Keratinocyte (primary cell): ENCODE data around the gene HMGXB3. TPM values are rescaled to one million over a fixed set of nuclear protein-coding genes. Genes with fewer than 3 reads are reported as not detected.

ENCODE experiments used
- DNase-seq: peaks from one replicate; pipeline ENCODE4 v3.0.0-alpha.2; 2011; ENCODE audit warnings: low read depth, missing footprints, low spot score
- FAIRE-seq: peaks from 2 replicates; lab custom pipeline; 2011; peaks lifted over from hg19 to GRCh38; lab: Jason Lieb, UNC
- H2AFZ ChIP-seq: 2 replicates; pipeline ENCODE4 v1.6.0; 2012; ENCODE audit warnings: low read length, control low read depth, inconsistent platforms; ENCODE audit not compliant: control insufficient read depth
- H3K27ac ChIP-seq: 2 replicates; pipeline ENCODE4 v1.5.1; 2011; ENCODE audit warnings: low read length; ENCODE audit not compliant: control insufficient read depth, insufficient read depth
- H3K27me3 ChIP-seq: 3 replicates; pipeline ENCODE4 v1.6.0; 2011; ENCODE audit warnings: low read length; ENCODE audit not compliant: control insufficient read depth, insufficient read depth; ENCODE audit errors: extremely low read depth
- H3K36me3 ChIP-seq, 2 experiments: 2 replicates in 1 of 2; 3 replicates in 1 of 2; pipeline ENCODE4 v1.5.1; 2011; ENCODE audit warnings: low read length in 2 of 2, mild to moderate bottlenecking in 1 of 2; ENCODE audit not compliant: control insufficient read depth in 2 of 2, insufficient read depth in 2 of 2; ENCODE audit errors: extremely low read depth in 1 of 2
- H3K4me1 ChIP-seq: 3 replicates; pipeline ENCODE4 v1.5.1; 2011; ENCODE audit warnings: low read length; ENCODE audit not compliant: control insufficient read depth, insufficient read depth; ENCODE audit errors: extremely low read depth
- H3K4me2 ChIP-seq: 3 replicates; pipeline ENCODE4 v1.6.0; 2011; ENCODE audit warnings: low read depth, low read length; ENCODE audit not compliant: control insufficient read depth, insufficient read depth; ENCODE audit errors: extremely low read depth
- H3K4me3 ChIP-seq, 3 experiments: fragments of 200-600 bp in 1 of 3; sonication (generic) in 1 of 3; 2 replicates in 2 of 3; 3 replicates in 1 of 3; pipeline ENCODE4 v1.5.1; 2011 to 2016; ENCODE audit warnings: low read length in 3 of 3, mild to moderate bottlenecking in 3 of 3, control low read depth in 2 of 3, inconsistent platforms in 1 of 3, low read depth in 1 of 3, mixed read lengths in 1 of 3, mixed run types in 1 of 3, moderate library complexity in 1 of 3; ENCODE audit not compliant: control insufficient read depth in 2 of 3, insufficient read depth in 2 of 3; ENCODE audit errors: extremely low read depth in 1 of 3
- H3K79me2 ChIP-seq: 2 replicates; pipeline ENCODE4 v1.6.0; 2012; ENCODE audit warnings: low read length; ENCODE audit not compliant: control insufficient read depth, insufficient read depth
- H3K9ac ChIP-seq: 3 replicates; pipeline ENCODE4 v1.6.0; 2011; ENCODE audit warnings: low read length; ENCODE audit not compliant: control insufficient read depth, insufficient read depth; ENCODE audit errors: extremely low read depth
- H3K9me1 ChIP-seq: 3 replicates; pipeline ENCODE4 v1.6.0; 2011; ENCODE audit warnings: low read length; ENCODE audit not compliant: control insufficient read depth, insufficient read depth; ENCODE audit errors: extremely low read depth
- H3K9me3 ChIP-seq: 2 replicates; pipeline ENCODE4 v1.5.1; 2012; ENCODE audit warnings: low read depth, low read length; ENCODE audit not compliant: control insufficient read depth
- H4K20me1 ChIP-seq: 3 replicates; pipeline ENCODE4 v1.6.0; 2011; ENCODE audit warnings: low read length; ENCODE audit not compliant: control insufficient read depth, insufficient read depth; ENCODE audit errors: extremely low read depth
- EZH2 ChIP-seq: IDR thresholded peaks from one replicate; pipeline ENCODE4 v1.6.1; 2012; ENCODE audit warnings: inconsistent platforms, mild to moderate bottlenecking, low read length, moderate library complexity
- dilution Hi-C: fragments of 300-500 bp; cut with MboI; formaldehyde crosslinking; loops from one replicate; pipeline ENCODE4 v1.7.0; 2020; ENCODE audit warnings: low sequenced_read_pairs; ENCODE audit not compliant: extremely low pct_ligation_motif_present
- polyA plus RNA-seq, 5 experiments: library from polyadenylated mRNA; depleted of rRNA in 3 of 5; stranded (reverse) in 3 of 5; stranded (forward) in 1 of 5; unstranded in 1 of 5; fragments of >200 nt; gene quantifications; 1 replicate in 1 of 5; 2 replicates in 3 of 5; 3 replicates in 1 of 5; pipeline versions ENCODE4 v1.2.1 to v1.2.3, GENCODE V29; 2011 to 2012; ENCODE audit warnings: missing spikeins in 2 of 5, low read depth in 1 of 5, low replicate concordance in 1 of 5
- TF ChIP-seq, protein P1 (sequence below), 3 experiments: IDR thresholded peaks in 1 of 3; conservative IDR thresholded peaks in 1 of 3; optimal IDR thresholded peaks in 1 of 3; 2 replicates in 2 of 3; 3 replicates in 1 of 3; pipeline versions ENCODE3 to v1.5.1; 2011; ENCODE audit warnings: low read length in 3 of 3, mild to moderate bottlenecking in 3 of 3, moderate library complexity in 2 of 3, control low read depth in 1 of 3, inconsistent platforms in 1 of 3; ENCODE audit not compliant: insufficient read depth in 2 of 3; ENCODE audit errors: extremely low read depth in 1 of 3

The HMGXB3 gene
- polyA plus RNA-seq, 1 donor (not counting 4 experiments of a cell fraction or from before 2014, with no cell fraction given) = 39.4 TPM

DNA sequence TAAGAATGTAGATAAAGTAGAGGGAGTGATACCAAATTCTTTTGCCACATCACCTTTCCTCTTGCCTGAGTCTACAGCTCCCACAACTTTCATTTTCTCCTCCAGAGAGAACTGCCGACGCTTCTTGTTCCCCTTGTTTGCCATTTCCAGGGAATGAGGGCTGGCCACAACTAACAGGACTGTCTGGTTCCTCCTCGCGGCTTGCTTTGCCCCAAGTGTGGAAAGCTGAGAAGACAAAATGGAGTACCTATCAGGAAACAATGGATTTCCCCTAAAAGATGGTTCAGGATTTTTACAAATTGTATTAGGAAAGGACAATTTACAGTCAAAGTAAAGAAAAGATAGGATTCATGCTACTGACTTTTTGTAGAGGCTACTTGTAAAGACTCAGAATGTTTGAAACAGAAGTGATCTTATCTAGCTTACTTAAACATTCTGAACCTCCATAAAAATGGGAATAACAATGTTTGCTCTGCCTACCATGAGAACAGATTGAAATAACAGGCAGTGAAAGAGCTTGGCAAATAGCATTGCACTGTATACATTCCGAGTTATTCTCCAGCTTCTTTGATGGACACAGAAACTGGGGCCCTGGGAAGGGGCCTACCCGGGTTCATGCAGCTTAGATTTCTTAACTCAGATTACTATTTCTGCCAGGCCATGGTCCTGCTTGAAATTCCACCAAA, 4.2 kb upstream of the HMGXB3 start:
- Histone ChIP-seq H3K9me3 (no peaks in the 10 kb centered on the region), H4K20me1 (no peaks in the 10 kb centered on the region), H3K4me1 (peaks cover 17% of the 10 kb centered on the region), H3K4me3 (no peak overlapping the region), H3K36me3 (peaks cover 7% of the 10 kb centered on the region in 2 experiments), H3K27ac (no peak overlapping the region), H3K9me1 (no peaks in the 10 kb centered on the region), H3K4me2 (peak overlapping the region; percentile 50), H3K79me2 (peaks cover 7% of the 10 kb centered on the region), H3K27me3 (no peaks in the 10 kb centered on the region), H3K9ac (no peak overlapping the region), H2AFZ (peak overlapping the region; percentile 24)
- DNase-seq = no peak
- TF ChIP-seq, protein P1, sequence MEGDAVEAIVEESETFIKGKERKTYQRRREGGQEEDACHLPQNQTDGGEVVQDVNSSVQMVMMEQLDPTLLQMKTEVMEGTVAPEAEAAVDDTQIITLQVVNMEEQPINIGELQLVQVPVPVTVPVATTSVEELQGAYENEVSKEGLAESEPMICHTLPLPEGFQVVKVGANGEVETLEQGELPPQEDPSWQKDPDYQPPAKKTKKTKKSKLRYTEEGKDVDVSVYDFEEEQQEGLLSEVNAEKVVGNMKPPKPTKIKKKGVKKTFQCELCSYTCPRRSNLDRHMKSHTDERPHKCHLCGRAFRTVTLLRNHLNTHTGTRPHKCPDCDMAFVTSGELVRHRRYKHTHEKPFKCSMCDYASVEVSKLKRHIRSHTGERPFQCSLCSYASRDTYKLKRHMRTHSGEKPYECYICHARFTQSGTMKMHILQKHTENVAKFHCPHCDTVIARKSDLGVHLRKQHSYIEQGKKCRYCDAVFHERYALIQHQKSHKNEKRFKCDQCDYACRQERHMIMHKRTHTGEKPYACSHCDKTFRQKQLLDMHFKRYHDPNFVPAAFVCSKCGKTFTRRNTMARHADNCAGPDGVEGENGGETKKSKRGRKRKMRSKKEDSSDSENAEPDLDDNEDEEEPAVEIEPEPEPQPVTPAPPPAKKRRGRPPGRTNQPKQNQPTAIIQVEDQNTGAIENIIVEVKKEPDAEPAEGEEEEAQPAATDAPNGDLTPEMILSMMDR (optimal IDR thresholded peaks at IDR 0.05 in 1 of 3, IDR thresholded peaks at IDR 0.05 in 1 of 3, conservative IDR thresholded peaks at IDR 0.05 in 1 of 3; ENCODE audit: extremely low read depth in 1 of 3, insufficient read depth in 2 of 3, low read length in 3 of 3) = no peak
- TF ChIP-seq EZH2 = no peak
- dilution Hi-C loops = no loop called here
- FAIRE-seq = no peak

- TF ChIP-seq, protein P1 (optimal IDR thresholded peaks at IDR 0.05 in 1 of 3, IDR thresholded peaks at IDR 0.05 in 1 of 3, conservative IDR thresholded peaks at IDR 0.05 in 1 of 3; ENCODE audit: extremely low read depth in 1 of 3, insufficient read depth in 2 of 3, low read length in 3 of 3) = no peak
- TF ChIP-seq EZH2 = no peak
- Histone ChIP-seq H3K4me1 (peaks cover 29% of the 10 kb centered on the region), H2AFZ (no peak overlapping the region), H3K9me3 (no peaks in the 10 kb centered on the region), H3K4me3 (no peak overlapping the region), H3K27me3 (no peaks in the 10 kb centered on the region), H4K20me1 (peaks cover 5% of the 10 kb centered on the region), H3K4me2 (no peak overlapping the region), H3K27ac (no peak overlapping the region), H3K9ac (no peak overlapping the region), H3K9me1 (no peaks in the 10 kb centered on the region), H3K79me2 (peaks cover 27% of the 10 kb centered on the region), H3K36me3 (peaks cover 7% of the 10 kb centered on the region in 2 experiments)
- DNase-seq = no peak
- dilution Hi-C loops = no loop called here
- no peak for FAIRE-seq
Measured at GRCh38 chr5:149998281-149998680, 2.3 kb upstream of the HMGXB3 start.
